GM12878 (cell line): ENCODE measurements around the gene TBCA.

Source experiments
- ATF3 ChIP-seq: IDR thresholded peaks from 2 replicates; pipeline ENCODE4 v1.6.1; 2011; ENCODE audit warnings: low read depth, mild to moderate bottlenecking, low read length, moderate library complexity, borderline replicate concordance; ENCODE audit errors: extremely low read depth
- BCL3 ChIP-seq: IDR thresholded peaks from 2 replicates; pipeline ENCODE4 v1.6.1; 2011; ENCODE audit warnings: borderline replicate concordance, low read depth, mild to moderate bottlenecking, moderate library complexity, low read length; ENCODE audit not compliant: insufficient read depth, poor library complexity, severe bottlenecking
- BCLAF1 ChIP-seq: fragments of 450-650 bp; IDR thresholded peaks from 2 replicates; pipeline ENCODE4 v1.6.1; 2017; ENCODE audit warnings: antibody characterized with exemption, mild to moderate bottlenecking, moderate library complexity
- CTCF ChIP-seq, 3 experiments: IDR thresholded peaks in 2 of 3; conservative IDR thresholded peaks in 1 of 3; 2 replicates each; pipeline ENCODE4 v1.5.1; 2011; ENCODE audit warnings: low read depth in 3 of 3, low read length in 3 of 3, mild to moderate bottlenecking in 3 of 3, control low read depth in 2 of 3, moderate library complexity in 2 of 3, inconsistent platforms in 1 of 3, mixed read lengths in 1 of 3; ENCODE audit not compliant: control insufficient read depth in 2 of 3, insufficient read depth in 1 of 3; ENCODE audit errors: extremely low read depth in 1 of 3
- ESRRA ChIP-seq: IDR thresholded peaks from 2 replicates; pipeline ENCODE4 v1.6.1; 2012; ENCODE audit warnings: mild to moderate bottlenecking, low read length, improper control_type of control experiment
- HCFC1 ChIP-seq: fragments of 150-350 bp; IDR thresholded peaks from 2 replicates; pipeline ENCODE4 v1.6.1; 2014; ENCODE audit warnings: low read length
- MAX ChIP-seq: IDR thresholded peaks from 2 replicates; pipeline ENCODE4 v1.6.1; 2012; ENCODE audit warnings: low read depth, low read length, improper control_type of control experiment
- PAX8 ChIP-seq: fragments of 450-650 bp; IDR thresholded peaks from 2 replicates; pipeline ENCODE4 v1.6.1; 2017; ENCODE audit warnings: mild to moderate bottlenecking, moderate library complexity
- POLR2A ChIP-seq: IDR thresholded peaks from 2 replicates; pipeline ENCODE4 v1.6.1; 2011; ENCODE audit warnings: low read depth, mild to moderate bottlenecking, low read length
- POLR2AphosphoS2 ChIP-seq: IDR thresholded peaks from 2 replicates; pipeline ENCODE4 v1.6.1; 2011; ENCODE audit warnings: low read depth, mild to moderate bottlenecking, low read length, improper control_type of control experiment, moderate library complexity
- POLR2AphosphoS5 ChIP-seq: IDR thresholded peaks from 2 replicates; pipeline ENCODE4 v1.6.1; 2011; ENCODE audit warnings: mild to moderate bottlenecking, low read length, inconsistent platforms
- RAD21 ChIP-seq: IDR thresholded peaks from 2 replicates; pipeline ENCODE4 v1.6.1; 2011; ENCODE audit warnings: mild to moderate bottlenecking, low read depth, low read length, moderate library complexity; ENCODE audit not compliant: insufficient read depth
- RFX5 ChIP-seq: IDR thresholded peaks from 2 replicates; pipeline ENCODE4 v1.6.1; 2011; ENCODE audit warnings: low read depth, low read length, improper control_type of control experiment
- TCF7 ChIP-seq: IDR thresholded peaks from 2 replicates; pipeline ENCODE4 v1.6.1; 2014; ENCODE audit warnings: antibody characterized with exemption, borderline replicate concordance

- TF ChIP-seq POLR2AphosphoS5 = no peak
- TF ChIP-seq PAX8 = no peak
- TF ChIP-seq POLR2AphosphoS2 = no peak
- no peak for TF ChIP-seq POLR2A
- no peak for TF ChIP-seq ESRRA
- no peak for TF ChIP-seq MAX
- TF ChIP-seq BCLAF1 = no peak
- TF ChIP-seq TCF7 = no peak
- no peak for TF ChIP-seq CTCF (IDR thresholded peaks at IDR 0.05 in 2 of 3, conservative IDR thresholded peaks at IDR 0.05 in 1 of 3; ENCODE audit: control insufficient read depth in 2 of 3, extremely low read depth in 1 of 3, insufficient read depth in 1 of 3, low read depth in 3 of 3, low read length in 3 of 3)
- TF ChIP-seq RAD21 = no peak
- no peak for TF ChIP-seq BCL3
- no peak for TF ChIP-seq ATF3
- TF ChIP-seq RFX5 = no peak
- TF ChIP-seq HCFC1 = no peak
These were observed 112.9 kb downstream of the TBCA start for GRCh38 chr5:77663090-77663863.
